IPS-NIHi11 (cell line): ENCODE measurements around the gene ZNF330.

ENCODE experiments used
- DNase-seq: peaks from one replicate; pipeline ENCODE4 v3.0.0; 2012; ENCODE audit warnings: mixed read lengths, low spot score

The ZNF330 gene

GRCh38 chr4:141233673-141234072, 13.0 kb downstream of the ZNF330 start:
- no peak for DNase-seq

GRCh38 chr4:141238186-141238585, 17.5 kb downstream of the ZNF330 start:
- no peak for DNase-seq

- no peak for DNase-seq
Measured at GRCh38 chr4:141240259-141240658, 19.6 kb downstream of the ZNF330 start.

GRCh38 chr4:141240671-141241070, 20.0 kb downstream of the ZNF330 start:
- DNase-seq, result no peak

GRCh38 chr4:141241986-141242385, 21.3 kb downstream of the ZNF330 start:
- no peak for DNase-seq

- DNase-seq, result no peak
Measured at GRCh38 chr4:141244419-141244818, 23.7 kb downstream of the ZNF330 start.

- DNase-seq, result no peak
Measured at GRCh38 chr4:141246243-141246642, 25.5 kb downstream of the ZNF330 start.

GRCh38 chr4:141246683-141247429, 26.2 kb downstream of the ZNF330 start:
- no peak for DNase-seq

- DNase-seq, result no peak
Measured at GRCh38 chr4:141247430-141247780, 26.7 kb downstream of the ZNF330 start.

- no peak for DNase-seq
Measured at GRCh38 chr4:141248029-141248428, 27.3 kb downstream of the ZNF330 start.

GRCh38 chr4:141248486-141248885, 27.8 kb downstream of the ZNF330 start:
- no peak for DNase-seq

GRCh38 chr4:141254326-141254725, 33.6 kb downstream of the ZNF330 start:
- DNase-seq, result no peak

GRCh38 chr4:141255016-141255415, 34.3 kb downstream of the ZNF330 start:
- DNase-seq, result no peak

GRCh38 chr4:141258558-141258957, 37.9 kb downstream of the ZNF330 start:
- DNase-seq, result no peak

GRCh38 chr4:141275834-141276233, 55.1 kb downstream of the ZNF330 start:
- no peak for DNase-seq

- no peak for DNase-seq
Measured at GRCh38 chr4:141283152-141283551, 62.5 kb downstream of the ZNF330 start.

GRCh38 chr4:141283563-141283962, 62.9 kb downstream of the ZNF330 start:
- DNase-seq, result no peak
